GM08714 (cell line): ENCODE results near the gene TMEM37.

Experiments
- H3K4me3 ChIP-seq: fragments of 200-500 bp; sonication (Bioruptor generic); 2 replicates; pipeline ENCODE4 v1.5.1; 2014; ENCODE audit warnings: mild to moderate bottlenecking, low read length, inconsistent platforms
- ZNF274 ChIP-seq: IDR thresholded peaks from 2 replicates; pipeline ENCODE4 v1.6.1; 2012; ENCODE audit warnings: mild to moderate bottlenecking, low read depth, low read length

The TMEM37 gene

GRCh38 chr2:119407430-119408220 is 24.0 kb upstream of the TMEM37 start:
- TF ChIP-seq ZNF274: no peak
- H3K4me3 ChIP-seq: no peak overlapping the region

GRCh38 chr2:119408221-119408619 is 23.4 kb upstream of the TMEM37 start:
- TF ChIP-seq ZNF274: no peak
- H3K4me3 ChIP-seq: no peak overlapping the region

GRCh38 chr2:119409506-119409905 is 22.1 kb upstream of the TMEM37 start:
- TF ChIP-seq ZNF274: no peak
- no peak overlapping the region for H3K4me3 ChIP-seq

GRCh38 chr2:119414894-119415293 is 16.8 kb upstream of the TMEM37 start:
- no peak for TF ChIP-seq ZNF274
- H3K4me3 ChIP-seq: no peak overlapping the region

- TF ChIP-seq ZNF274: no peak
- H3K4me3 ChIP-seq: no peak overlapping the region
Measured at GRCh38 chr2:119415630-119416029, 16.0 kb upstream of the TMEM37 start.

GRCh38 chr2:119416299-119416923 is 15.2 kb upstream of the TMEM37 start:
- no peak for TF ChIP-seq ZNF274
- H3K4me3 ChIP-seq: no peak overlapping the region

GRCh38 chr2:119417908-119418307 is 13.7 kb upstream of the TMEM37 start:
- no peak for TF ChIP-seq ZNF274

GRCh38 chr2:119419065-119419464 is 12.6 kb upstream of the TMEM37 start:
- TF ChIP-seq ZNF274: no peak
- no peak overlapping the region for H3K4me3 ChIP-seq

More at GRCh38 chr2:119417908-119418307, 13.7 kb upstream of the TMEM37 start:
- no peak overlapping the region for H3K4me3 ChIP-seq

- H3K4me3 ChIP-seq: no peak overlapping the region
- TF ChIP-seq ZNF274: no peak
Measured at GRCh38 chr2:119419803-119420508, 11.7 kb upstream of the TMEM37 start.

- no peak overlapping the region for H3K4me3 ChIP-seq
- TF ChIP-seq ZNF274: no peak
Measured at GRCh38 chr2:119421304-119421703, 10.3 kb upstream of the TMEM37 start.

- H3K4me3 ChIP-seq: no peak overlapping the region
- TF ChIP-seq ZNF274: no peak
Measured at GRCh38 chr2:119421741-119422140, 9.9 kb upstream of the TMEM37 start.

- no peak overlapping the region for H3K4me3 ChIP-seq
Measured at GRCh38 chr2:119422360-119423107, 9.1 kb upstream of the TMEM37 start.

GRCh38 chr2:119423108-119423444 is 8.6 kb upstream of the TMEM37 start:
- no peak for TF ChIP-seq ZNF274
- H3K4me3 ChIP-seq: no peak overlapping the region

More at GRCh38 chr2:119422360-119423107, 9.1 kb upstream of the TMEM37 start:
- no peak for TF ChIP-seq ZNF274

GRCh38 chr2:119423811-119424210 is 7.8 kb upstream of the TMEM37 start:
- no peak overlapping the region for H3K4me3 ChIP-seq
- TF ChIP-seq ZNF274: no peak
